HepG2 (cell line): ENCODE measurements around the gene TAF13. TPM values are rescaled to one million over a fixed set of nuclear protein-coding genes. Genes with fewer than 3 reads are reported as not detected.
A peak's percentile ranks its signal among the peaks of the same experiment; 100 is the strongest.

Experiments
- ARID3A ChIP-seq: IDR thresholded peaks from 2 replicates; pipeline ENCODE4 v1.6.1; 2012; ENCODE audit warnings: low read depth, low read length, improper control_type of control experiment
- CCAR2 ChIP-seq: fragments of 200-400 bp; formaldehyde crosslinking; optimal IDR thresholded peaks from 2 replicates; pipeline ENCODE3; 2018; ENCODE audit warnings: low read depth, mild to moderate bottlenecking, low read length, moderate library complexity
- HMGXB4 ChIP-seq, 2 experiments: sonication (generic) in 1 of 2; formaldehyde crosslinking in 1 of 2; IDR thresholded peaks; 2 replicates each; pipeline versions ENCODE4 v1.4.0 to v1.6.1; 2018 to 2020; ENCODE audit warnings: missing genetic modification reagents in 2 of 2, borderline replicate concordance in 1 of 2, low read depth in 1 of 2, mild to moderate bottlenecking in 1 of 2, missing biosample characterization in 1 of 2
- KDM2A ChIP-seq: sonication (generic); formaldehyde crosslinking; IDR thresholded peaks from 2 replicates; pipeline ENCODE4 v1.4.0; 2020; ENCODE audit warnings: low read depth, missing genetic modification reagents, borderline replicate concordance
- MXD3 ChIP-seq: IDR thresholded peaks from 2 replicates; pipeline ENCODE4 v1.6.1; 2016; ENCODE audit warnings: mild to moderate bottlenecking, missing biosample characterization, missing genetic modification reagents
- MXD4 ChIP-seq: IDR thresholded peaks from 2 replicates; pipeline ENCODE4 v1.6.1; 2016; ENCODE audit warnings: mild to moderate bottlenecking, missing biosample characterization, missing genetic modification reagents
- NFKB2 ChIP-seq: sonication (generic); formaldehyde crosslinking; IDR thresholded peaks from 2 replicates; pipeline ENCODE4 v1.4.0; 2020; ENCODE audit warnings: missing genetic modification reagents, borderline replicate concordance
- PAX8 ChIP-seq: sonication (generic); formaldehyde crosslinking; IDR thresholded peaks from 2 replicates; pipeline ENCODE4 v1.8.0; 2022; ENCODE audit warnings: mild to moderate bottlenecking, missing genetic modification reagents, borderline replicate concordance
- PRMT3 ChIP-seq: sonication (generic); formaldehyde crosslinking; IDR thresholded peaks from 2 replicates; pipeline ENCODE4 v1.8.1; 2022; ENCODE audit warnings: low read depth, mild to moderate bottlenecking, moderate library complexity, missing genetic modification reagents, borderline replicate concordance
- PTBP1 ChIP-seq: fragments of 200-400 bp; formaldehyde crosslinking; IDR thresholded peaks from 2 replicates; pipeline ENCODE4 v1.6.1; 2018; ENCODE audit warnings: low read length, low read depth; ENCODE audit not compliant: poor library complexity, severe bottlenecking
- ZFP37 ChIP-seq: sonication (generic); formaldehyde crosslinking; IDR thresholded peaks from 2 replicates; pipeline ENCODE4 v1.4.0; 2020; ENCODE audit warnings: missing genetic modification reagents, borderline replicate concordance
- ZNF101 ChIP-seq: sonication (generic); formaldehyde crosslinking; IDR thresholded peaks from 2 replicates; pipeline ENCODE4 v1.4.0; 2020; ENCODE audit warnings: mild to moderate bottlenecking, low read depth, missing genetic modification reagents, borderline replicate concordance
- ZNF136 ChIP-seq: sonication (generic); formaldehyde crosslinking; IDR thresholded peaks from 2 replicates; pipeline ENCODE4 v1.8.1; 2022; ENCODE audit warnings: low read depth, mild to moderate bottlenecking, moderate library complexity, missing genetic modification reagents
- ZNF232 ChIP-seq: sonication (generic); formaldehyde crosslinking; IDR thresholded peaks from 2 replicates; pipeline ENCODE4 v1.4.0; 2020; ENCODE audit warnings: missing genetic modification reagents, borderline replicate concordance
- ZNF253 ChIP-seq: sonication (generic); formaldehyde crosslinking; IDR thresholded peaks from 2 replicates; pipeline ENCODE4 v1.8.0; 2022; ENCODE audit warnings: mild to moderate bottlenecking, missing genetic modification reagents, borderline replicate concordance
- ZNF484 ChIP-seq: sonication (generic); formaldehyde crosslinking; IDR thresholded peaks from 2 replicates; pipeline ENCODE4 v1.5.1; 2020; ENCODE audit warnings: mild to moderate bottlenecking, low read depth, missing genetic modification reagents, borderline replicate concordance
- ZNF615 ChIP-seq: sonication (generic); formaldehyde crosslinking; IDR thresholded peaks from 2 replicates; pipeline ENCODE4 v1.5.0; 2020; ENCODE audit warnings: mild to moderate bottlenecking, missing genetic modification reagents, borderline replicate concordance
- ZNF660 ChIP-seq: sonication (generic); formaldehyde crosslinking; IDR thresholded peaks from 2 replicates; pipeline ENCODE4 v1.5.1; 2020; ENCODE audit warnings: mild to moderate bottlenecking, low read depth, missing genetic modification reagents, borderline replicate concordance
- polyA plus RNA-seq, 8 experiments: library from polyadenylated mRNA; depleted of rRNA in 3 of 8; stranded (reverse) in 7 of 8; unstranded in 1 of 8; fragments of >200 nt; fragmentation: Illumina TruSeq in 4 of 8; extraction: Trizol in 4 of 8; gene quantifications; 2 replicates each; pipeline versions ENCODE4 v1.2.1 to v1.2.3, GENCODE V29; 2011 to 2016; ENCODE audit warnings: low read depth in 4 of 8, missing spikeins in 1 of 8, mixed read lengths in 1 of 8; ENCODE audit not compliant: insufficient read depth in 1 of 8
- total RNA-seq, 5 experiments: library from RNA; depleted of rRNA; stranded (reverse); fragments of >200 nt; fragmentation: Illumina TruSeq; extraction: Trizol; gene quantifications; 2 replicates each; pipeline ENCODE4 v1.2.3, GENCODE V29; 2016; ENCODE audit warnings: low read depth in 1 of 5
- TF ChIP-seq, protein P1 (sequence below): sonication (generic); formaldehyde crosslinking; IDR thresholded peaks from 2 replicates; pipeline ENCODE4 v1.8.0; 2022; ENCODE audit warnings: mild to moderate bottlenecking, missing genetic modification reagents, moderate library complexity
- TF ChIP-seq, protein P2 (sequence below): sonication (generic); formaldehyde crosslinking; IDR thresholded peaks from 2 replicates; pipeline ENCODE4 v1.4.0; 2020; ENCODE audit warnings: missing genetic modification reagents

Gene TAF13
- total and polyA plus RNA-seq, 2 of the 13 experiments (the other 11 are each of a cell fraction or from before 2014, with no cell fraction given), result 11.5 to 36.3 TPM

DNA sequence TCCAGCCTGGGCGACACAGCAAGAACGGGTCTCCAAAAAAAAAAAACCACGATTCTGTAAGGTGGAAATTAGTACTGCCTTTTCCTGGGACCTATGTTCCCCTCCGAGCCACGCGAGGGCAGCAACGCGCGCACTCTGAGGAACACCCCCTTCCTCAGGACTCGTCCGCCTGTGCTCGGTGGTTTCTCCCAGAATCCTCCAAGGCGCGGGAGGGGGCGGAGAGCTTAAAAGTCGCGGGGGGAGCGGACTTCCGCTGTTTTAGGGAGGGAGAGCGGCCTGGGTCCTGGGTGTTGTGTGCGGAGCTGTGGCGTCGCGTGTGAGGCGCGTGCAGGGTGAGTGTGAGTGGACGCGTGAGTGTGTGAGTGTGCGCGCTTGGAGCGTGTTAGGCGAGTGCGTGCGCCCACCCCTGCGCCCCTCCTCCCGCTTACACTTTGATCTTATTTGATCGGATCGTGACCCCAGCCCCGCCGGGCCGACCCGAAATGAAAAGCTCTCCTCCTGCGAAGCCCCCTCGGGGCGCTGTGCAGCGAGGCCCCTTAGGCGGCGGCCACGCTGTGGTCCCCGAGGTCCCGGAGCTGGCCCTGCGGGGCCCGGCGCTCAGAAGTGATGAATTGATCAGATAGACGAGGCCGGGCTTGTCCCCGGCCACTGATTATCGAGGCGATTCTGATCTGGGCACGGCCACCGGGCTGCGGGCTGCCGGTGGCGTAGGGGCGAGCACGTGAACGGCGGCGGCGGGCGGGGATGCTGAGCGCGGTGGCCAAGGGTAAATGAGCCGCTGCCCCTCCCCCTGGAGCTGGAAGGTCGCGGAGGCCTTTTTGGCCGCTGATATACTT, 24.4 kb upstream of the TAF13 start (continued):
- TF ChIP-seq MXD3 (peak; percentile 99), HMGXB4 (CRISPR knock-in tag; IDR thresholded peaks at IDR 0.05; ENCODE audit: borderline replicate concordance in 1 of 2, low read depth in 1 of 2) (peak; percentile 90 to 96), MXD4 (CRISPR knock-in tag) (peak; percentile 91), ZNF101 (CRISPR knock-in tag) (no peak), ZNF253 (CRISPR knock-in tag) (peak; percentile 94), ZNF232 (CRISPR knock-in tag) (no peak), ZNF136 (CRISPR knock-in tag) (0 out of 2 replicates have a peak, but pooled peaks have one; percentile 67), CCAR2 (no peak), ZNF484 (peak; percentile 72; the same call in 1 of the 2 replicates), ZNF615 (peak; percentile 89; the same call in 1 of the 2 replicates), PTBP1 (no peak), NFKB2 (CRISPR knock-in tag) (peak; percentile 88; the same call in 1 of the 2 replicates), ZNF660 (CRISPR knock-in tag) (no peak), PRMT3 (0 out of 2 replicates have a peak, but pooled peaks have one; percentile 89), ZFP37 (CRISPR knock-in tag) (peak; percentile 93), KDM2A (CRISPR knock-in tag) (peak; percentile 95; the same call in 1 of the 2 replicates), ARID3A (no peak), PAX8 (CRISPR knock-in tag) (peak; percentile 95; the same call in 1 of the 2 replicates)
- TF ChIP-seq, protein P1, sequence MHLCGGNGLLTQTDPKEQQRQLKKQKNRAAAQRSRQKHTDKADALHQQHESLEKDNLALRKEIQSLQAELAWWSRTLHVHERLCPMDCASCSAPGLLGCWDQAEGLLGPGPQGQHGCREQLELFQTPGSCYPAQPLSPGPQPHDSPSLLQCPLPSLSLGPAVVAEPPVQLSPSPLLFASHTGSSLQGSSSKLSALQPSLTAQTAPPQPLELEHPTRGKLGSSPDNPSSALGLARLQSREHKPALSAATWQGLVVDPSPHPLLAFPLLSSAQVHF, result peak; percentile 86
- TF ChIP-seq, protein P2, sequence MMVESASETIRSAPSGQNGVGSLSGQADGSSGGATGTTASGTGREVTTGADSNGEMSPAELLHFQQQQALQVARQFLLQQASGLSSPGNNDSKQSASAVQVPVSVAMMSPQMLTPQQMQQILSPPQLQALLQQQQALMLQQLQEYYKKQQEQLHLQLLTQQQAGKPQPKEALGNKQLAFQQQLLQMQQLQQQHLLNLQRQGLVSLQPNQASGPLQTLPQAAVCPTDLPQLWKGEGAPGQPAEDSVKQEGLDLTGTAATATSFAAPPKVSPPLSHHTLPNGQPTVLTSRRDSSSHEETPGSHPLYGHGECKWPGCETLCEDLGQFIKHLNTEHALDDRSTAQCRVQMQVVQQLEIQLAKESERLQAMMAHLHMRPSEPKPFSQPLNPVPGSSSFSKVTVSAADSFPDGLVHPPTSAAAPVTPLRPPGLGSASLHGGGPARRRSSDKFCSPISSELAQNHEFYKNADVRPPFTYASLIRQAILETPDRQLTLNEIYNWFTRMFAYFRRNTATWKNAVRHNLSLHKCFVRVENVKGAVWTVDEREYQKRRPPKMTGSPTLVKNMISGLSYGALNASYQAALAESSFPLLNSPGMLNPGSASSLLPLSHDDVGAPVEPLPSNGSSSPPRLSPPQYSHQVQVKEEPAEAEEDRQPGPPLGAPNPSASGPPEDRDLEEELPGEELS (CRISPR knock-in tag), result peak; percentile 78
